ENCODE results near the gene DNAH10. TPM values are rescaled to one million over a fixed set of nuclear protein-coding genes. Genes with fewer than 3 reads are reported as not detected.

The DNAH10 gene
- total RNA-seq, 2 experiments from 2014 or later, result 0.38 to 0.43 TPM

DNA sequence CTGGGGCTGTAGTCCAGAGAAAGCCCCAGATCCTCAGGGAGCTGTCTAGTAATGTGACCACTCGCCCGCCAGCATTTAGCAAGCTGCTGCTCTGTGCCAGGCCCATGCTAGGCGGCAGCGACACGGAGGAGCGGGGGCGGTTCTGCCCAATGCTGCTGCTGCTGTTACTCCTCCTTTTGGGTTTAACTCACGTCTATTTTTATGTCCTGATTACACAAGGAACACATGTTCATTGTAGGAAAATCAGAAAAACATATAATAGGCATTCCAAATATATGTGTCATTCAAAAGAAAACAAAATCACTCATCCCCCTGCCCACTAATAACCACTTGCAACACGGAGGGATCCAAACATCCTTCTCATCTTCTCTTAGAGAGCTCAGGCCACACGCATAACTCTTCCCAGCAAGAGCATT is 180.1 kb downstream of the DNAH10 start:
- ATAC-seq (no peak), DNase-seq (no peak)
- Mint-ChIP-seq H3K27me3 (no peaks in the 10 kb centered on the region), H3K27ac (no peak overlapping the region), H3K36me3 (ENCODE audit: low read depth) (peaks cover 12% of the 10 kb centered on the region), H3K4me3 (no peak overlapping the region), H3K4me1 (ENCODE audit: low read depth) (peaks cover 20% of the 10 kb centered on the region), H3K9me3 (no peaks in the 10 kb centered on the region)
- TF ChIP-seq, protein P1, sequence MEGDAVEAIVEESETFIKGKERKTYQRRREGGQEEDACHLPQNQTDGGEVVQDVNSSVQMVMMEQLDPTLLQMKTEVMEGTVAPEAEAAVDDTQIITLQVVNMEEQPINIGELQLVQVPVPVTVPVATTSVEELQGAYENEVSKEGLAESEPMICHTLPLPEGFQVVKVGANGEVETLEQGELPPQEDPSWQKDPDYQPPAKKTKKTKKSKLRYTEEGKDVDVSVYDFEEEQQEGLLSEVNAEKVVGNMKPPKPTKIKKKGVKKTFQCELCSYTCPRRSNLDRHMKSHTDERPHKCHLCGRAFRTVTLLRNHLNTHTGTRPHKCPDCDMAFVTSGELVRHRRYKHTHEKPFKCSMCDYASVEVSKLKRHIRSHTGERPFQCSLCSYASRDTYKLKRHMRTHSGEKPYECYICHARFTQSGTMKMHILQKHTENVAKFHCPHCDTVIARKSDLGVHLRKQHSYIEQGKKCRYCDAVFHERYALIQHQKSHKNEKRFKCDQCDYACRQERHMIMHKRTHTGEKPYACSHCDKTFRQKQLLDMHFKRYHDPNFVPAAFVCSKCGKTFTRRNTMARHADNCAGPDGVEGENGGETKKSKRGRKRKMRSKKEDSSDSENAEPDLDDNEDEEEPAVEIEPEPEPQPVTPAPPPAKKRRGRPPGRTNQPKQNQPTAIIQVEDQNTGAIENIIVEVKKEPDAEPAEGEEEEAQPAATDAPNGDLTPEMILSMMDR (IDR thresholded peaks at IDR 0.05), result no peak
- intact Hi-C loops (cut with micrococcal nuclease), result no loop called here
- ChIA-PET CTCF (interaction anchor here (1.0 kb wide), 1 partner anchor 20 kb away, joined by 6 read pairs; no protein-coding TSS in a partner anchor), POLR2A (no interaction called here)

DNA sequence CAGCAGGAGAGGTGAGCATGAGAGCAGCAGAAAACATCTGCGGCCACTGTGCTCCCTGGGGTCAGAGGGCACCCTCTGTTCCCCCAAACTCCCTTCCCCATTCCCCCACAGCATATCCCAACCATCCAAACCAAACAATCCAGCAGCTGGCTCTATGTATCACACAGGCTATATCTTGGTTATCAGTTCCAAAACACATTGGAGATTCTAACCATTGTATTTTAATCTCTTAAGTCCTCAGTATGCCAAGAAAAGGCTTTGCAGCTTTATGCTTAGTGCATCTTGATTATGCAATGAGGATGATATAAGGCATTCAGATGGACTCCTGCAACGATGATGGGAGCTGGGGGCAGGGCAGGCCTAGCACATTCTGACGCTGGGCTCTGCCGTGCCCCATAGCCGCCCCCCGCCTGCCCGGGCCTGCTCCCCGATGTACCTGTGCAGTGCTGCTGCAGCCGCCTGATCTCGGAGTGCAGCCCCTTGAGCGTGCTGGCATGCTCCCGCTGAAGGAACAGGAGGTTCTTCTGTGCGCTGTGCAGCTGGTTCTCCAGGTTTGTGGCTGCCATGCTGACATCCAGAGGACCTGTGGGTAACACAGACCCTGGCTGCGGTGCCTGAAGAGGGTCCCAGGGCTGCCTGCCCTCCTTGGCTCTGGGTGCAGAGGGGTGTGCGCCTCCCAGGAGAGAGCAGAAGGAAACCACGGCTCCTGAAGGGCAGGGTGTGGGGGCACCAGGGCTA is 181.0 kb downstream of the DNAH10 start:
- Mint-ChIP-seq H3K27ac (no peak overlapping the region), H3K4me3 (no peak overlapping the region), H3K9me3 (no peaks in the 10 kb centered on the region), H3K36me3 (ENCODE audit: low read depth) (peaks cover 12% of the 10 kb centered on the region), H3K4me1 (ENCODE audit: low read depth) (peaks cover 11% of the 10 kb centered on the region), H3K27me3 (no peaks in the 10 kb centered on the region)
- ChIA-PET CTCF (no interaction called here), POLR2A (no interaction called here)
- DNase-seq, result no peak
- TF ChIP-seq, protein P1 (IDR thresholded peaks at IDR 0.05), result no peak
- intact Hi-C loops (cut with micrococcal nuclease), result no loop called here
- no peak for ATAC-seq

DNA sequence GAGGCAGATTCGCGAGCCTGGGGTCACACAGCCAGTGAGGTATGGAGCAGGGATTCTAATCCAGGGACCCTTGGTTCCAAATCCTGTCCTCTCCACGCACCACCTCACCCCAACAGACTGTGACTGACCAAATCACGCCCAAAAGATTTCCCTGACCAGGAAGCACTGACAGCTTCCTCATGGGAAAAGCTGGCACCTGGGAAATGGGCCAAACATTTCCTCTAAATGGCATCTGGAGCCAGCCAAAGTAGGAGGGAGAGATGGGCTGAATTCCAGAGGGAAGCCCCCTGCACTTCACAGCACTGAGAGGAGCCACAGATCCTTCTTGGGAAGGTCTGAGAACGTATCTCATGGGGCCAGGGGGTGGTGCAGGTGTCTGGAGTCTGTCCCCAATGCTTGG is 181.7 kb downstream of the DNAH10 start:
- POLR2A ChIA-PET, result no interaction called here

DNA sequence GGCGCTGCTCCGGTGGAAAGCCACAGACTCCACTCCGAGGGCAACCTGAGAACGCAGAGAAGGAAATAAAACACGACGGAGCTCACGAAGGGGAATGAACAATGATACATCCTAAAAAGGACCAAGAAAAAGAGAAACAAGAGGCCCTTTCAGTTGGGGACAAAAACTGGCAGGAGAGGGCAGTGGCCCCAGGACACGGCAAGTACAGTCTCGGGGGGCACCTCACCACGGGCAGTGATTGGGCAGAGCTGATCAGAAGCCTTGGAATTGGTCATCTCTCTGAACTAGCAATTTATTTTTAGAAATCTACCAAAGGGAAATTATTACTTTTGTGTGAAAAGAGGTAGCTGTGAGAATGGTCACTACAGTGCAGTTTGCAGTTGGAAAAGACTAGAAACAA is 182.6 kb downstream of the DNAH10 start:
- ATAC-seq (no peak), DNase-seq (no peak)
- Mint-ChIP-seq H3K4me3 (no peak overlapping the region), H3K36me3 (ENCODE audit: low read depth) (peaks cover 12% of the 10 kb centered on the region), H3K4me1 (ENCODE audit: low read depth) (no peaks in the 10 kb centered on the region), H3K27ac (no peak overlapping the region), H3K27me3 (no peaks in the 10 kb centered on the region), H3K9me3 (no peaks in the 10 kb centered on the region)
- intact Hi-C loops (cut with micrococcal nuclease), result no loop called here
- TF ChIP-seq, protein P1 (IDR thresholded peaks at IDR 0.05), result no peak
- ChIA-PET POLR2A (interaction anchor here (0.6 kb wide), 1 partner anchor 10 kb away, joined by 4 read pairs; no protein-coding TSS in a partner anchor), CTCF (interaction anchor here (1.0 kb wide), 1 partner anchor 88 kb away, joined by 4 read pairs; no protein-coding TSS in a partner anchor)

More for the DNA sequence above, 181.7 kb downstream of the DNAH10 start:
- Mint-ChIP-seq H3K27me3 (no peaks in the 10 kb centered on the region), H3K4me1 (ENCODE audit: low read depth) (peaks cover 4% of the 10 kb centered on the region), H3K36me3 (ENCODE audit: low read depth) (peaks cover 12% of the 10 kb centered on the region), H3K9me3 (no peaks in the 10 kb centered on the region), H3K4me3 (no peak overlapping the region), H3K27ac (no peak overlapping the region)
- no peak for DNase-seq
- ATAC-seq, result no peak
- intact Hi-C loops (cut with micrococcal nuclease), result no loop called here
- TF ChIP-seq, protein P1 (IDR thresholded peaks at IDR 0.05), result no peak
- CTCF ChIA-PET, result interaction anchor here (1.0 kb wide), 1 partner anchor 89 kb away, joined by 4 read pairs; no protein-coding TSS in a partner anchor

All from activated CD8-positive, alpha-beta T cell treated with anti-CD3 and anti-CD28 coated beads for 36 hours (primary cell).